OCI-LY3 (cell line): ENCODE measurements around the gene EHF.
A peak's percentile ranks its signal among the peaks of the same experiment; 100 is the strongest.

ENCODE experiments used
- H2AFZ ChIP-seq: fragments of 200-600, 300-600 bp; shearing (Covaris generic); 2 replicates; pipeline ENCODE4 v1.6.0; 2014; ENCODE audit warnings: antibody characterized with exemption, low read depth, low read length
- H3K27ac ChIP-seq: fragments of 200-600, 300-600 bp; sonication (generic); 2 replicates; pipeline ENCODE4 v1.5.1; 2014; ENCODE audit warnings: mild to moderate bottlenecking, low read length, moderate library complexity, mixed read lengths
- H3K27me3 ChIP-seq: fragments of 200-600, 300-600 bp; sonication (generic); 2 replicates; pipeline ENCODE4 v1.6.1; 2014; ENCODE audit warnings: low read depth, low read length, mixed read lengths
- H3K36me3 ChIP-seq: fragments of 200-600, 300-600 bp; sonication (generic); replicated peaks from 2 replicates; pipeline ENCODE3; 2014; ENCODE audit warnings: low read depth, low read length, mixed read lengths
- H3K4me1 ChIP-seq: fragments of 300-600, 200-600 bp; sonication (generic); 2 replicates; pipeline ENCODE4 v1.6.1; 2014; ENCODE audit warnings: low read length, mixed read lengths
- H3K4me2 ChIP-seq: fragments of 200-600, 300-600 bp; sonication (generic); 2 replicates; pipeline ENCODE4 v1.6.1; 2014; ENCODE audit warnings: low read length, mixed read lengths
- H3K4me3 ChIP-seq: fragments of 300-600, 200-600 bp; sonication (generic); 2 replicates; pipeline ENCODE4 v1.5.1; 2014; ENCODE audit warnings: antibody characterized with exemption, mild to moderate bottlenecking, low read length, moderate library complexity
- H3K79me2 ChIP-seq: fragments of 300-600, 200-600 bp; shearing (Covaris generic); 2 replicates; pipeline ENCODE4 v1.6.1; 2014; ENCODE audit warnings: mild to moderate bottlenecking, low read length, mixed read lengths
- H3K9ac ChIP-seq: fragments of 300-600, 200-600 bp; shearing (Covaris generic); 2 replicates; pipeline ENCODE4 v1.6.0; 2014; ENCODE audit warnings: mild to moderate bottlenecking, low read length, moderate library complexity
- H3K9me3 ChIP-seq: fragments of 200-600, 300-600 bp; shearing (Covaris generic); 2 replicates; pipeline ENCODE4 v1.6.1; 2014; ENCODE audit warnings: low read length, mixed read lengths; ENCODE audit not compliant: insufficient read depth
- H4K20me1 ChIP-seq: fragments of 200-600, 300-600 bp; sonication (generic); 2 replicates; pipeline ENCODE4 v1.6.1; 2016; ENCODE audit warnings: low read length, mixed read lengths; ENCODE audit not compliant: insufficient read depth
- CTCF ChIP-seq: fragments of 200-600, 300-600 bp; sonication (generic); IDR thresholded peaks from 2 replicates; pipeline ENCODE4 v1.5.1; 2014; ENCODE audit warnings: antibody characterized with exemption, low read length, low read depth
- EZH2phosphoT487 ChIP-seq: fragments of 200-600 bp; shearing (Covaris generic); IDR thresholded peaks from 2 replicates; pipeline ENCODE4 v1.6.1; 2018; ENCODE audit warnings: antibody characterized with exemption, mixed run types, low read depth

Gene EHF

GRCh38 chr11:34653031-34653430, 32.1 kb downstream of the EHF start:
- Histone ChIP-seq H3K27ac (peak overlapping the region; percentile 97), H3K4me2 (peak overlapping the region; percentile 95), H4K20me1 (no peaks in the 10 kb centered on the region)

GRCh38 chr11:34653851-34654482, 33.1 kb downstream of the EHF start:
- no peaks in the 10 kb centered on the region for H3K36me3 ChIP-seq
- peak overlapping the region; percentile 97 for H3K27ac ChIP-seq
- peak overlapping the region; percentile 95 for H3K4me2 ChIP-seq
- peak overlapping the region; percentile 80 for H2AFZ ChIP-seq
- H3K27me3 ChIP-seq, result no peaks in the 10 kb centered on the region
- H3K9me3 ChIP-seq, result no peaks in the 10 kb centered on the region
- H3K4me1 ChIP-seq, result peaks cover 61% of the 10 kb centered on the region
- peak overlapping the region; percentile 69 for H3K4me3 ChIP-seq
- peak overlapping the region; percentile 64 for H3K9ac ChIP-seq
- H3K79me2 ChIP-seq, result no peaks in the 10 kb centered on the region
- peak; percentile 60 for TF ChIP-seq CTCF
- TF ChIP-seq EZH2phosphoT487, result no peak
- no peaks in the 10 kb centered on the region for H4K20me1 ChIP-seq

More at GRCh38 chr11:34653031-34653430, 32.1 kb downstream of the EHF start:
- no peak overlapping the region for H2AFZ ChIP-seq
- H3K4me3 ChIP-seq, result peak overlapping the region; percentile 69
- H3K4me1 ChIP-seq, result peaks cover 70% of the 10 kb centered on the region
- H3K79me2 ChIP-seq, result no peaks in the 10 kb centered on the region
- no peaks in the 10 kb centered on the region for H3K9me3 ChIP-seq
- no peaks in the 10 kb centered on the region for H3K27me3 ChIP-seq
- H3K36me3 ChIP-seq, result no peaks in the 10 kb centered on the region
- peak overlapping the region; percentile 64 for H3K9ac ChIP-seq
- no peak; the same call in 1 of the 2 replicates for TF ChIP-seq CTCF
- TF ChIP-seq EZH2phosphoT487, result no peak

- Histone ChIP-seq H3K9ac (peak overlapping the region; percentile 64), H3K9me3 (no peaks in the 10 kb centered on the region), H3K36me3 (no peaks in the 10 kb centered on the region), H2AFZ (peak overlapping the region; percentile 80), H3K27ac (peak overlapping the region; percentile 97), H3K4me2 (peak overlapping the region; percentile 95), H4K20me1 (no peaks in the 10 kb centered on the region), H3K27me3 (no peaks in the 10 kb centered on the region), H3K79me2 (no peaks in the 10 kb centered on the region), H3K4me3 (peak overlapping the region; percentile 69), H3K4me1 (peaks cover 54% of the 10 kb centered on the region)
- TF ChIP-seq EZH2phosphoT487 (no peak), CTCF (no peak)
These were observed 33.8 kb downstream of the EHF start for GRCh38 chr11:34654483-34655334.

GRCh38 chr11:34655335-34656008, 34.6 kb downstream of the EHF start:
- Histone ChIP-seq H2AFZ (no peak overlapping the region), H3K36me3 (no peaks in the 10 kb centered on the region), H3K9ac (no peak overlapping the region), H3K9me3 (no peaks in the 10 kb centered on the region), H3K27me3 (no peaks in the 10 kb centered on the region), H3K79me2 (no peaks in the 10 kb centered on the region), H3K4me1 (peaks cover 46% of the 10 kb centered on the region), H4K20me1 (no peaks in the 10 kb centered on the region), H3K4me3 (no peak overlapping the region), H3K27ac (no peak overlapping the region), H3K4me2 (no peak overlapping the region)
- TF ChIP-seq CTCF (no peak), EZH2phosphoT487 (no peak)
